Activated CD4-positive, alpha-beta memory T cell treated with anti-CD3 and anti-CD28 coated beads for 36 hours (primary cell): Measurements from ENCODE around the gene TTC14. TPM values are rescaled to one million over a fixed set of nuclear protein-coding genes. Genes with fewer than 3 reads are reported as not detected.
A peak's percentile ranks its signal among the peaks of the same experiment; 100 is the strongest.
"Not testable (repeated sequence)": the region's sequence is repeated elsewhere in the genome, so short reads cannot be mapped to it uniquely, and the experiment has no call there.

Experiments
- CTCF ChIA-PET: fragments of 350-600 bp; sonication (Branson Sonifier 250); formaldehyde crosslinking; loops from one replicate; lab custom pipeline; 2021; ENCODE audit warnings: antibody characterized with exemption, inconsistent platforms; lab: Charles Lee
- POLR2A ChIA-PET: fragments of 350-600 bp; sonication (Branson Sonifier 250); formaldehyde crosslinking; loops from one replicate; lab custom pipeline; 2021; ENCODE audit warnings: antibody characterized with exemption; lab: Charles Lee
- DNase-seq: peaks from one replicate; pipeline ENCODE4 v3.0.0-alpha.2; 2020
- H3K27ac Mint-ChIP-seq: one replicate; pipeline ENCODE4 v1.8.0; 2021; ENCODE audit warnings: mixed read lengths
- H3K27me3 Mint-ChIP-seq: one replicate; pipeline ENCODE4 v1.8.0; 2021; ENCODE audit warnings: mixed read lengths
- H3K36me3 Mint-ChIP-seq: one replicate; pipeline ENCODE4 v1.8.0; 2021; ENCODE audit warnings: mixed read lengths
- H3K4me1 Mint-ChIP-seq: one replicate; pipeline ENCODE4 v1.8.0; 2021; ENCODE audit warnings: low read depth, mixed read lengths
- H3K4me3 Mint-ChIP-seq: one replicate; pipeline ENCODE4 v1.8.0; 2021; ENCODE audit warnings: mild to moderate bottlenecking, mixed read lengths
- H3K9me3 Mint-ChIP-seq: one replicate; pipeline ENCODE4 v1.8.0; 2021; ENCODE audit warnings: mixed read lengths
- intact Hi-C: fragments of 100-400 bp; cut with micrococcal nuclease; formaldehyde crosslinking; loops from one replicate; pipeline ENCODE4 v1.15.1; 2023
- total RNA-seq, 2 experiments: library from RNA; stranded (reverse); gene quantifications; one replicate each; pipeline ENCODE4 v1.2.3, GENCODE V29; 2021

TTC14 gene
- 10 to 100 TPM; 43.9 to 44.4 TPM for total RNA-seq

GRCh38 chr3:180601688-180602666, at the start of gene TTC14:
Gene TTC14 (plus strand): TSS chr3:180602163. CDS start chr3:180602262, 99 bp downstream.
- H3K27ac Mint-ChIP-seq, result peak within 1 kb of the TSS; percentile 95
- H3K9me3 Mint-ChIP-seq, result peaks cover 3% of the 10 kb centered on the region
- CTCF ChIA-PET, result interaction anchor here (0.8 to 1.1 kb wide), 3 partner anchors 14 to 310 kb away, joined by 3 read pairs; partner anchors contain the start of genes CCDC39 and FXR1
- POLR2A ChIA-PET, result interaction anchor here (0.6 to 2.1 kb wide), 2 partner anchors 9 to 311 kb away, joined by 3 to 8 read pairs; partner anchors contain the start of gene FXR1
- H3K4me3 Mint-ChIP-seq, result peak within 1 kb of the TSS; percentile 92
- H3K36me3 Mint-ChIP-seq, result peaks cover 27% of the 10 kb centered on the region
- intact Hi-C loops, result loop anchor here (1.0 to 10.0 kb wide), 9 partner anchors 22 to 1255 kb away; partner anchors contain the start of genes DNAJC19, FXR1, MFN1 and USP13
- peaks cover 19% of the 10 kb centered on the region for H3K4me1 Mint-ChIP-seq
- peaks cover 3% of the 10 kb centered on the region for H3K27me3 Mint-ChIP-seq
- peak; percentile 96 for DNase-seq

- POLR2A ChIA-PET, result no interaction called here
- H3K4me1 Mint-ChIP-seq, result no peaks in the 10 kb centered on the region
- peaks cover 7% of the 10 kb centered on the region for H3K27me3 Mint-ChIP-seq
- intact Hi-C loops, result no loop called here
- DNase-seq, result no peak
- H3K9me3 Mint-ChIP-seq, result peaks cover 12% of the 10 kb centered on the region
- no peak overlapping the region for H3K27ac Mint-ChIP-seq
- CTCF ChIA-PET, result no interaction called here
- H3K36me3 Mint-ChIP-seq, result peaks cover 4% of the 10 kb centered on the region
- no peak overlapping the region for H3K4me3 Mint-ChIP-seq
These were observed 38.6 kb upstream of the TTC14 start for GRCh38 chr3:180563406-180563805.

- Mint-ChIP-seq H3K9me3 (peaks cover 5% of the 10 kb centered on the region), H3K27me3 (peaks cover 5% of the 10 kb centered on the region), H3K4me1 (no peaks in the 10 kb centered on the region), H3K27ac (no peak overlapping the region), H3K4me3 (no peak overlapping the region), H3K36me3 (no peaks in the 10 kb centered on the region)
- POLR2A ChIA-PET, result no interaction called here
- CTCF ChIA-PET, result no interaction called here
- no peak for DNase-seq
- intact Hi-C loops, result no loop called here
These were observed 37.3 kb upstream of the TTC14 start for GRCh38 chr3:180564676-180565075.

GRCh38 chr3:180570238-180570637, 31.7 kb upstream of the TTC14 start:
- Mint-ChIP-seq H3K27ac (no peak overlapping the region), H3K4me3 (no peak overlapping the region), H3K4me1 (no peaks in the 10 kb centered on the region), H3K36me3 (no peaks in the 10 kb centered on the region), H3K9me3 (no peaks in the 10 kb centered on the region), H3K27me3 (peaks cover 3% of the 10 kb centered on the region)
- DNase-seq, result no peak
- ChIA-PET POLR2A (no interaction called here), CTCF (no interaction called here)
- intact Hi-C loops, result no loop called here

- H3K36me3 Mint-ChIP-seq, result no peaks in the 10 kb centered on the region
- no peak for DNase-seq
- CTCF ChIA-PET, result interaction anchor here (0.6 kb wide), 1 partner anchor 922 kb away, joined by 4 read pairs; no protein-coding TSS in a partner anchor
- intact Hi-C loops, result no loop called here
- POLR2A ChIA-PET, result no interaction called here
- no peaks in the 10 kb centered on the region for H3K4me1 Mint-ChIP-seq
- H3K27me3 Mint-ChIP-seq, result peaks cover under 1% of the 10 kb centered on the region
- H3K4me3 Mint-ChIP-seq, result no peak overlapping the region
- no peaks in the 10 kb centered on the region for H3K9me3 Mint-ChIP-seq
- no peak overlapping the region for H3K27ac Mint-ChIP-seq
These were observed 29.9 kb upstream of the TTC14 start for GRCh38 chr3:180571831-180572598.

GRCh38 chr3:180575571-180575970, 26.4 kb upstream of the TTC14 start:
- no peak overlapping the region for H3K27ac Mint-ChIP-seq
- no peak for DNase-seq
- intact Hi-C loops, result no loop called here
- H3K27me3 Mint-ChIP-seq, result no peaks in the 10 kb centered on the region
- H3K36me3 Mint-ChIP-seq, result no peaks in the 10 kb centered on the region
- ChIA-PET POLR2A (no interaction called here), CTCF (no interaction called here)
- H3K9me3 Mint-ChIP-seq, result no peaks in the 10 kb centered on the region
- no peaks in the 10 kb centered on the region for H3K4me1 Mint-ChIP-seq
- H3K4me3 Mint-ChIP-seq, result no peak overlapping the region

GRCh38 chr3:180580934-180581333, 21.0 kb upstream of the TTC14 start:
- ChIA-PET POLR2A (no interaction called here), CTCF (no interaction called here)
- no peaks in the 10 kb centered on the region for H3K36me3 Mint-ChIP-seq
- H3K4me3 Mint-ChIP-seq, result no peak overlapping the region
- H3K27me3 Mint-ChIP-seq, result peaks cover 20% of the 10 kb centered on the region
- no peak for DNase-seq
- no peaks in the 10 kb centered on the region for H3K9me3 Mint-ChIP-seq
- no peaks in the 10 kb centered on the region for H3K4me1 Mint-ChIP-seq
- no peak overlapping the region for H3K27ac Mint-ChIP-seq
- intact Hi-C loops, result no loop called here

GRCh38 chr3:180590396-180590795, 11.6 kb upstream of the TTC14 start:
- no peaks in the 10 kb centered on the region for H3K4me1 Mint-ChIP-seq
- peaks cover 31% of the 10 kb centered on the region for H3K27me3 Mint-ChIP-seq
- ChIA-PET CTCF (no interaction called here), POLR2A (no interaction called here)
- intact Hi-C loops, result no loop called here
- no peak overlapping the region for H3K27ac Mint-ChIP-seq
- no peak for DNase-seq
- no peaks in the 10 kb centered on the region for H3K36me3 Mint-ChIP-seq
- no peaks in the 10 kb centered on the region for H3K9me3 Mint-ChIP-seq
- H3K4me3 Mint-ChIP-seq, result no peak overlapping the region

GRCh38 chr3:180593631-180594030, 8.3 kb upstream of the TTC14 start:
- intact Hi-C loops, H3K4me3 Mint-ChIP-seq, H3K36me3 Mint-ChIP-seq, H3K4me1 Mint-ChIP-seq, DNase-seq, H3K9me3 Mint-ChIP-seq, H3K27ac Mint-ChIP-seq, POLR2A ChIA-PET: not testable (repeated sequence)
- CTCF ChIA-PET, result interaction anchor here (1.6 kb wide), 1 partner anchor 665 kb away, joined by 4 read pairs; no protein-coding TSS in a partner anchor
- peaks cover 23% of the 10 kb centered on the region for H3K27me3 Mint-ChIP-seq

- Mint-ChIP-seq H3K27ac (no peak overlapping the region), H3K4me1 (no peaks in the 10 kb centered on the region), H3K4me3 (no peak overlapping the region), H3K36me3 (no peaks in the 10 kb centered on the region), H3K9me3 (no peaks in the 10 kb centered on the region), H3K27me3 (peaks cover 25% of the 10 kb centered on the region)
- ChIA-PET POLR2A (no interaction called here), CTCF (interaction anchor here (2.1 kb wide), 1 partner anchor 666 kb away, joined by 9 read pairs; no protein-coding TSS in a partner anchor)
- no peak for DNase-seq
- intact Hi-C loops, result loop anchor here (1.0 kb wide), 1 partner anchor 666 kb away; no protein-coding TSS in a partner anchor
These were observed 7.1 kb upstream of the TTC14 start for GRCh38 chr3:180594631-180595558.

GRCh38 chr3:180595559-180595935, 6.4 kb upstream of the TTC14 start:
- ChIA-PET CTCF (interaction anchor here (2.1 kb wide), 1 partner anchor 666 kb away, joined by 9 read pairs; no protein-coding TSS in a partner anchor), POLR2A (no interaction called here)
- no peaks in the 10 kb centered on the region for H3K4me1 Mint-ChIP-seq
- no peaks in the 10 kb centered on the region for H3K36me3 Mint-ChIP-seq
- H3K4me3 Mint-ChIP-seq, result no peak overlapping the region
- H3K27ac Mint-ChIP-seq, result no peak overlapping the region
- peaks cover 25% of the 10 kb centered on the region for H3K27me3 Mint-ChIP-seq
- H3K9me3 Mint-ChIP-seq, result no peaks in the 10 kb centered on the region
- DNase-seq, result no peak
- intact Hi-C loops, result loop anchor here (1.0 kb wide), 1 partner anchor 666 kb away; no protein-coding TSS in a partner anchor
